ENCODE measurements around the gene SULT4A1.

DNA sequence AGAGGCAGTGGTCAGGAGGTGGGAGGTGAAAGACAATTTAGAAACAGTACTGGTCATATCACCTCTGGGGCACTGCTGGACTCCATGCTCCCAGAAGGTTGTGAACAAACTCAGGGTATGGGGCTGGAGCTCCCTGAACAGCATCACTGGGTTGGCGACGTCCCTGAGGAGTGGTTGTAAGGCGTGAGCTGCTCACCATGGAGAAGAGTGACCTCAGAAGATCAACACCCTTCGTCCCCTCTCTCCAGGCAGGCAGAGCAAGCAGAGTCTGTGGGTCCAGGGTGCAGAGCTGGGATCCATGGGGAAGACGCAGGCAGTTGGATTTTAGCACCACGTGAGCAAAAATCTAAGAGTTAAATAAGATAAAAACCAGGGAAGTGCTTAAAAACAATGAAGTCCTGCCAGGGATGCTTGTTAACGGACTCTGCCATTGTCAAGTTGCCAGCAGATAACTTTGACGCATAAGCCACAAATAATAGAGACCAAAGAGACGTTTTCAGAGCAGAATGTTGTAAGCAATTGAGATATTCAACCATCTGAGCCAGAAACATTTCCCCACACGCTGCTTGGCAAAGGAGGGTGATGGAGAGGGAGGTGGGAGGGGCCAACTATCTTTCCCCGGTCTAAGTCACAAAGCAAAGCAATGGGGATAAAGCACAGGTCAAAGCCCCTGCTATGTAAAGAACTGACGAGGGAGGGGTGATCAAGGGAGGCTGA lies 15.9 kb upstream of the SULT4A1 start:
- TF ChIP-seq, protein P1, sequence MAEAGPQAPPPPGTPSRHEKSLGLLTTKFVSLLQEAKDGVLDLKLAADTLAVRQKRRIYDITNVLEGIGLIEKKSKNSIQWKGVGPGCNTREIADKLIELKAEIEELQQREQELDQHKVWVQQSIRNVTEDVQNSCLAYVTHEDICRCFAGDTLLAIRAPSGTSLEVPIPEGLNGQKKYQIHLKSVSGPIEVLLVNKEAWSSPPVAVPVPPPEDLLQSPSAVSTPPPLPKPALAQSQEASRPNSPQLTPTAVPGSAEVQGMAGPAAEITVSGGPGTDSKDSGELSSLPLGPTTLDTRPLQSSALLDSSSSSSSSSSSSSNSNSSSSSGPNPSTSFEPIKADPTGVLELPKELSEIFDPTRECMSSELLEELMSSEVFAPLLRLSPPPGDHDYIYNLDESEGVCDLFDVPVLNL (CRISPR knock-in tag; IDR thresholded peaks at IDR 0.05; ENCODE audit: borderline replicate concordance, low read depth), result no peak
- TF ChIP-seq, protein P2, sequence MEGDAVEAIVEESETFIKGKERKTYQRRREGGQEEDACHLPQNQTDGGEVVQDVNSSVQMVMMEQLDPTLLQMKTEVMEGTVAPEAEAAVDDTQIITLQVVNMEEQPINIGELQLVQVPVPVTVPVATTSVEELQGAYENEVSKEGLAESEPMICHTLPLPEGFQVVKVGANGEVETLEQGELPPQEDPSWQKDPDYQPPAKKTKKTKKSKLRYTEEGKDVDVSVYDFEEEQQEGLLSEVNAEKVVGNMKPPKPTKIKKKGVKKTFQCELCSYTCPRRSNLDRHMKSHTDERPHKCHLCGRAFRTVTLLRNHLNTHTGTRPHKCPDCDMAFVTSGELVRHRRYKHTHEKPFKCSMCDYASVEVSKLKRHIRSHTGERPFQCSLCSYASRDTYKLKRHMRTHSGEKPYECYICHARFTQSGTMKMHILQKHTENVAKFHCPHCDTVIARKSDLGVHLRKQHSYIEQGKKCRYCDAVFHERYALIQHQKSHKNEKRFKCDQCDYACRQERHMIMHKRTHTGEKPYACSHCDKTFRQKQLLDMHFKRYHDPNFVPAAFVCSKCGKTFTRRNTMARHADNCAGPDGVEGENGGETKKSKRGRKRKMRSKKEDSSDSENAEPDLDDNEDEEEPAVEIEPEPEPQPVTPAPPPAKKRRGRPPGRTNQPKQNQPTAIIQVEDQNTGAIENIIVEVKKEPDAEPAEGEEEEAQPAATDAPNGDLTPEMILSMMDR (IDR thresholded peaks at IDR 0.05), result no peak
- TF ChIP-seq, protein P3, sequence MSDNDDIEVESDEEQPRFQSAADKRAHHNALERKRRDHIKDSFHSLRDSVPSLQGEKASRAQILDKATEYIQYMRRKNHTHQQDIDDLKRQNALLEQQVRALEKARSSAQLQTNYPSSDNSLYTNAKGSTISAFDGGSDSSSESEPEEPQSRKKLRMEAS (CRISPR knock-in tag; IDR thresholded peaks at IDR 0.05), result no peak
- no peak for TF ChIP-seq CREB1 (CRISPR knock-in tag; IDR thresholded peaks at IDR 0.05)
- no peak for TF ChIP-seq ZNF263 (CRISPR knock-in tag; IDR thresholded peaks at IDR 0.05; ENCODE audit: low read depth)
- no peak for TF ChIP-seq NR1H2 (CRISPR knock-in tag; IDR thresholded peaks at IDR 0.05)
- no peak for TF ChIP-seq SP1 (CRISPR knock-in tag; conservative IDR thresholded peaks at IDR 0.05)
- TF ChIP-seq KAT7 (CRISPR knock-in tag; IDR thresholded peaks at IDR 0.05; ENCODE audit: borderline replicate concordance), result no peak
- TF ChIP-seq, protein P4, sequence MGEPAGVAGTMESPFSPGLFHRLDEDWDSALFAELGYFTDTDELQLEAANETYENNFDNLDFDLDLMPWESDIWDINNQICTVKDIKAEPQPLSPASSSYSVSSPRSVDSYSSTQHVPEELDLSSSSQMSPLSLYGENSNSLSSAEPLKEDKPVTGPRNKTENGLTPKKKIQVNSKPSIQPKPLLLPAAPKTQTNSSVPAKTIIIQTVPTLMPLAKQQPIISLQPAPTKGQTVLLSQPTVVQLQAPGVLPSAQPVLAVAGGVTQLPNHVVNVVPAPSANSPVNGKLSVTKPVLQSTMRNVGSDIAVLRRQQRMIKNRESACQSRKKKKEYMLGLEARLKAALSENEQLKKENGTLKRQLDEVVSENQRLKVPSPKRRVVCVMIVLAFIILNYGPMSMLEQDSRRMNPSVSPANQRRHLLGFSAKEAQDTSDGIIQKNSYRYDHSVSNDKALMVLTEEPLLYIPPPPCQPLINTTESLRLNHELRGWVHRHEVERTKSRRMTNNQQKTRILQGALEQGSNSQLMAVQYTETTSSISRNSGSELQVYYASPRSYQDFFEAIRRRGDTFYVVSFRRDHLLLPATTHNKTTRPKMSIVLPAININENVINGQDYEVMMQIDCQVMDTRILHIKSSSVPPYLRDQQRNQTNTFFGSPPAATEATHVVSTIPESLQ (CRISPR knock-in tag; IDR thresholded peaks at IDR 0.05), result no peak

Data from WTC11 (cell line).